Hepatocyte (in vitro differentiated cells): Measurements from ENCODE around the gene SLC16A6.

Experiments used
- CTCF ChIP-seq: fragments of 200-600 bp; sonication (generic); IDR thresholded peaks from 2 replicates; pipeline ENCODE4 v1.5.1; 2016; ENCODE audit warnings: antibody characterized with exemption, mild to moderate bottlenecking; ENCODE audit not compliant: poor library complexity
- EZH2 ChIP-seq: fragments of 200-600 bp; sonication (generic); IDR thresholded peaks from 2 replicates; pipeline ENCODE4 v1.6.1; 2016; ENCODE audit warnings: antibody characterized with exemption, mild to moderate bottlenecking, borderline replicate concordance

GRCh38 chr17:68302066-68302564 is 11.2 kb upstream of the SLC16A6 start:
- TF ChIP-seq EZH2 (no peak), CTCF (no peak)
